Liver (tissue), 9 donors: ENCODE data around the gene SEPTIN1. TPM values are rescaled to one million over a fixed set of nuclear protein-coding genes. Genes with fewer than 3 reads are reported as not detected.

Source experiments
- DNase-seq: peaks from one replicate; pipeline ENCODE4 v3.0.0-alpha.2; 2017; ENCODE audit warnings: low spot score
- H3K27ac ChIP-seq, 2 donors: one replicate each; pipeline ENCODE4 v1.7.0; 2013; ENCODE audit warnings: inconsistent platforms in 2 of 2, low read length in 2 of 2, control low read depth in 1 of 2, low read depth in 1 of 2, mild to moderate bottlenecking in 1 of 2
- H3K27me3 ChIP-seq, 4 donors: one replicate each; pipeline versions ENCODE4 v1.6.1 to v1.7.0; 2013; ENCODE audit warnings: low read length in 3 of 4, inconsistent platforms in 1 of 4, mild to moderate bottlenecking in 1 of 4, moderate library complexity in 1 of 4; ENCODE audit not compliant: control insufficient read depth in 4 of 4, insufficient read depth in 4 of 4
- H3K36me3 ChIP-seq, 4 donors: one replicate each; pipeline versions ENCODE4 v1.6.1 to v1.7.0; 2013; ENCODE audit warnings: low read length in 3 of 4, mild to moderate bottlenecking in 3 of 4, low read depth in 1 of 4, moderate library complexity in 1 of 4; ENCODE audit not compliant: control insufficient read depth in 4 of 4, insufficient read depth in 3 of 4
- H3K4me1 ChIP-seq, 4 donors: one replicate each; pipeline versions ENCODE4 v1.6.1 to v1.7.0; 2013; ENCODE audit warnings: low read length in 3 of 4, mild to moderate bottlenecking in 3 of 4, moderate library complexity in 1 of 4; ENCODE audit not compliant: control insufficient read depth in 4 of 4, insufficient read depth in 4 of 4
- H3K4me3 ChIP-seq, 3 donors: one replicate each; pipeline versions ENCODE4 v1.6.1 to v1.7.0; 2013; ENCODE audit warnings: low read length in 3 of 3, control low read depth in 1 of 3, low read depth in 1 of 3, mild to moderate bottlenecking in 1 of 3
- H3K9ac ChIP-seq, 2 donors: one replicate each; pipeline ENCODE4 v1.7.0; 2013; ENCODE audit warnings: low read length in 2 of 2, mild to moderate bottlenecking in 2 of 2, moderate library complexity in 2 of 2, control low read depth in 1 of 2, low read depth in 1 of 2
- H3K9me3 ChIP-seq, 4 donors: one replicate each; pipeline versions ENCODE4 v1.6.1 to v1.7.0; 2013; ENCODE audit warnings: low read length in 3 of 4; ENCODE audit not compliant: control insufficient read depth in 4 of 4
- CTCF ChIP-seq: fragments of 150-350 bp; IDR thresholded peaks from 2 replicates; pipeline ENCODE4 v1.5.1; 2017; ENCODE audit warnings: improper control_type of control experiment, low read depth, low read length; ENCODE audit not compliant: missing input control
- EGR1 ChIP-seq, 2 donors: IDR thresholded peaks; 2 replicates each; pipeline ENCODE4 v1.6.1; 2016 to 2018; ENCODE audit warnings: antibody characterized with exemption in 2 of 2, low read depth in 2 of 2
- FOXA1 ChIP-seq: IDR thresholded peaks from 2 replicates; pipeline ENCODE4 v1.6.1; 2016; ENCODE audit warnings: antibody characterized with exemption
- FOXA2 ChIP-seq: IDR thresholded peaks from 2 replicates; pipeline ENCODE4 v1.6.1; 2016; ENCODE audit warnings: antibody characterized with exemption
- HNF4G ChIP-seq: IDR thresholded peaks from 2 replicates; pipeline ENCODE4 v1.6.1; 2016; ENCODE audit warnings: antibody characterized with exemption
- JUND ChIP-seq, 2 donors: IDR thresholded peaks; 2 replicates each; pipeline ENCODE4 v1.6.1; 2016; ENCODE audit warnings: antibody characterized with exemption in 2 of 2
- RAD21 ChIP-seq, 2 donors: IDR thresholded peaks; 2 replicates each; pipeline ENCODE4 v1.6.1; 2016; ENCODE audit warnings: antibody characterized with exemption in 2 of 2, mild to moderate bottlenecking in 2 of 2
- REST ChIP-seq: IDR thresholded peaks from 2 replicates; pipeline ENCODE4 v1.6.1; 2016; ENCODE audit warnings: antibody characterized with exemption, mild to moderate bottlenecking
- YY1 ChIP-seq: IDR thresholded peaks from 2 replicates; pipeline ENCODE4 v1.6.1; 2016; ENCODE audit warnings: antibody characterized with exemption, mild to moderate bottlenecking
- ZBTB33 ChIP-seq: IDR thresholded peaks from 2 replicates; pipeline ENCODE4 v1.6.1; 2016; ENCODE audit warnings: antibody characterized with exemption
- WGBS: extraction: QIAGEN DNeasy Blood & Tissue Kit; methylation state at CpG from one replicate; pipeline ENCODE4 v1.1.7; 2013; 5-methylcytosine and 5-hydroxymethylcytosine counted together
- polyA plus RNA-seq, 2 donors: library from polyadenylated mRNA; stranded (reverse) in 1 of 2; unstranded in 1 of 2; fragments of 200-250 nt in 1 of 2; fragments of >200 nt in 1 of 2; fragmentation: Nextera tagmentation in 1 of 2; extraction: Ambion mirVana in 1 of 2; gene quantifications; one replicate each; pipeline versions ENCODE4 v1.2.1 to v1.2.3, GENCODE V29; 2013 to 2015
- total RNA-seq, 2 donors: library from RNA; depleted of rRNA; stranded (reverse); fragments of >200 nt; gene quantifications; one replicate each; pipeline ENCODE4 v1.2.3, GENCODE V29; 2014
- donor health status: healthy.
- donor health status: healthy.
- donor health status: healthy.
- donor health status: healthy.
- donor health status: healthy.

The SEPTIN1 gene
- total and polyA plus RNA-seq, 4 donors = 0.42 to 2.8 (median 1.2) TPM

GRCh38 chr16:30358990-30359870 lies 23.1 kb downstream of the SEPTIN1 start:
- DNase-seq = no peak
- 90% methylated on average over 28 of the region's 28 CpGs for WGBS
- TF ChIP-seq HNF4G (no peak), JUND (IDR thresholded peaks at IDR 0.05) (no peak), ZBTB33 (no peak), RAD21 (IDR thresholded peaks at IDR 0.05) (no peak), FOXA2 (no peak), CTCF (no peak), EGR1 (IDR thresholded peaks at IDR 0.05; ENCODE audit: low read depth in 2 of 2) (no peak), YY1 (no peak)
- no peak overlapping the region for H3K27ac ChIP-seq
- H3K27me3 ChIP-seq = no peaks in the 10 kb centered on the region
- no peak overlapping the region for H3K4me3 ChIP-seq
- H3K4me1 ChIP-seq = peaks cover 4 to 33% (median 25%) of the 10 kb centered on the region in 4 donors
- H3K9ac ChIP-seq = no peak overlapping the region
- peaks cover 4 to 26% (median 12%) of the 10 kb centered on the region in 4 donors for H3K36me3 ChIP-seq
- H3K9me3 ChIP-seq = no peaks in the 10 kb centered on the region

DNA sequence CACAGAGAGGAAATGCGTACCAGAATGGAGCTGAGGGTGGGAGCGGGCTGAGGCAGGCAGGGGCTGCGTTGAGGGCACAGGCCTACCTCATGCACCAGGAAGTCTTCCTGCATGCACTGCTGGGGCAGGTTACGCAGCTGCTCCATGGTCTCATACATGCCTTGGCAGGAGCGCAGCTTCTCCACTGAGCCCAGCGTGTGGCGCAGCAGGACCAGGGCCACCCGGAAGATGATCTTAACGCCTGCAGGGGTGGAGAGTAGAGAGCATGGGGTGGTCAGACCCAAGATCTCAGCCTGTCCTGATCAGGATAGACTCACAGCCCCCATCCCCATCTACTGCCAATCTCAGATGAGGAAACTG lies 23.8 kb downstream of the SEPTIN1 start:
- H3K9ac ChIP-seq = no peak overlapping the region
- 95% methylated on average over 9 of the region's 9 CpGs for WGBS
- no peaks in the 10 kb centered on the region for H3K27me3 ChIP-seq
- DNase-seq = no peak
- H3K4me1 ChIP-seq = peaks cover 6 to 39% (median 32%) of the 10 kb centered on the region in 4 donors
- H3K27ac ChIP-seq = no peak overlapping the region
- peaks cover 4 to 26% (median 12%) of the 10 kb centered on the region in 4 donors for H3K36me3 ChIP-seq
- no peaks in the 10 kb centered on the region for H3K9me3 ChIP-seq
- TF ChIP-seq FOXA1 (no peak), REST (no peak)
- no peak overlapping the region for H3K4me3 ChIP-seq
